GM23338 (cell line): ENCODE data around the gene OVAAL. TPM values are rescaled to one million over a fixed set of nuclear protein-coding genes. Genes with fewer than 3 reads are reported as not detected.

Experiments
- ATAC-seq: fragments of 200-7000 bp; cut with Tn5 transposase; 3 replicates; pipeline ENCODE4 v1.9.1; 2020
- DNase-seq: peaks from one replicate; pipeline ENCODE4 v3.0.0-alpha.2; 2015; ENCODE audit warnings: low spot score
- H2AFZ ChIP-seq: fragments of 200-600 bp; sonication (generic); 2 replicates; pipeline ENCODE4 v1.8.0; 2016; ENCODE audit warnings: antibody characterized with exemption, mild to moderate bottlenecking, moderate library complexity
- H3F3A ChIP-seq: fragments of 200-600 bp; sonication (generic); replicated peaks from 2 replicates; pipeline ENCODE4 v1.8.0; 2017; ENCODE audit warnings: antibody characterized with exemption, mixed run types, low read depth
- H3K27ac ChIP-seq: fragments of 200-600 bp; sonication (generic); 2 replicates; pipeline ENCODE4 v1.6.1; 2016; ENCODE audit warnings: low read depth
- H3K27me3 ChIP-seq: fragments of 200-600 bp; sonication (generic); 2 replicates; pipeline ENCODE4 v1.8.0; 2016; ENCODE audit warnings: mild to moderate bottlenecking, mixed run types, moderate library complexity; ENCODE audit not compliant: insufficient read depth
- H3K36me3 ChIP-seq: fragments of 200-600 bp; sonication (generic); 2 replicates; pipeline ENCODE4 v1.8.0; 2016; ENCODE audit warnings: mild to moderate bottlenecking; ENCODE audit not compliant: insufficient read depth
- H3K4me1 ChIP-seq: fragments of 200-600 bp; sonication (generic); 2 replicates; pipeline ENCODE4 v1.8.0; 2016; ENCODE audit warnings: mild to moderate bottlenecking, moderate library complexity; ENCODE audit not compliant: insufficient read depth
- H3K4me2 ChIP-seq: fragments of 200-600 bp; sonication (generic); 2 replicates; pipeline ENCODE4 v1.7.1; 2017; ENCODE audit warnings: mixed run types
- H3K4me3 ChIP-seq: fragments of 200-600 bp; sonication (generic); 2 replicates; pipeline ENCODE4 v1.6.1; 2016; ENCODE audit warnings: mixed run types
- H3K79me2 ChIP-seq: fragments of 200-600 bp; sonication (generic); replicated peaks from 2 replicates; pipeline ENCODE4 v1.8.0; 2017; ENCODE audit warnings: mild to moderate bottlenecking; ENCODE audit not compliant: insufficient read depth
- H3K9me2 ChIP-seq: fragments of 200-600 bp; sonication (generic); 2 replicates; pipeline ENCODE4 v1.8.0; 2017; ENCODE audit not compliant: insufficient read depth
- H4K20me1 ChIP-seq: fragments of 200-600 bp; sonication (generic); replicated peaks from 2 replicates; pipeline ENCODE4 v1.8.0; 2017; ENCODE audit warnings: mild to moderate bottlenecking; ENCODE audit not compliant: insufficient read depth
- H3K27ac Mint-ChIP-seq: 2 replicates; pipeline ENCODE4 v1.8.0; 2020; ENCODE audit warnings: inconsistent platforms, mild to moderate bottlenecking, moderate library complexity, mixed read lengths
- H3K27me3 Mint-ChIP-seq: 3 replicates; pipeline ENCODE4 v1.8.0; 2022; ENCODE audit warnings: low read depth, mild to moderate bottlenecking, moderate library complexity, mixed read lengths, inconsistent platforms; ENCODE audit not compliant: insufficient read depth, poor library complexity
- H3K36me3 Mint-ChIP-seq: 3 replicates; pipeline ENCODE4 v1.8.0; 2021; ENCODE audit warnings: low read depth, mild to moderate bottlenecking, inconsistent platforms, moderate library complexity, mixed read lengths
- H3K4me1 Mint-ChIP-seq: 3 replicates; pipeline ENCODE4 v1.8.0; 2020; ENCODE audit warnings: mild to moderate bottlenecking, inconsistent platforms, mixed read lengths
- H3K4me3 Mint-ChIP-seq: 3 replicates; pipeline ENCODE4 v1.8.0; 2021; ENCODE audit warnings: moderate library complexity, mild to moderate bottlenecking, inconsistent platforms, mixed read lengths
- H3K9me3 Mint-ChIP-seq: 3 replicates; pipeline ENCODE4 v1.8.0; 2020; ENCODE audit warnings: moderate library complexity, mild to moderate bottlenecking, inconsistent platforms, mixed read lengths
- CREB1 ChIP-seq: fragments of 250-450 bp; sonication (Bioruptor Pico); IDR thresholded peaks from 2 replicates; pipeline ENCODE4 v1.5.0; 2020; ENCODE audit warnings: low read depth, mild to moderate bottlenecking, moderate library complexity
- EZH2 ChIP-seq: fragments of 200-600 bp; sonication (generic); IDR thresholded peaks from one replicate; pipeline ENCODE4 v1.8.0; 2017; ENCODE audit warnings: antibody characterized with exemption, mild to moderate bottlenecking, low read depth; ENCODE audit not compliant: unreplicated experiment
- EZH2phosphoT487 ChIP-seq: fragments of 200-600 bp; sonication (generic); IDR thresholded peaks from one replicate; pipeline ENCODE4 v1.8.1; 2018; ENCODE audit warnings: antibody characterized with exemption; ENCODE audit not compliant: unreplicated experiment
- JUNB ChIP-seq: IDR thresholded peaks from one replicate; pipeline ENCODE4 v1.6.1; 2016; ENCODE audit warnings: antibody characterized with exemption; ENCODE audit not compliant: unreplicated experiment
- POLR2AphosphoS5 ChIP-seq: IDR thresholded peaks from 2 replicates; pipeline ENCODE4 v1.6.1; 2016; ENCODE audit warnings: antibody characterized with exemption, low read depth
- STAT1 ChIP-seq: IDR thresholded peaks from one replicate; pipeline ENCODE4 v1.6.1; 2016; ENCODE audit warnings: antibody characterized with exemption; ENCODE audit not compliant: unreplicated experiment
- ZNF114 ChIP-seq: fragments of 250-450 bp; sonication (Bioruptor Pico); IDR thresholded peaks from 2 replicates; pipeline ENCODE4 v1.5.0; 2020; ENCODE audit warnings: mild to moderate bottlenecking, moderate library complexity
- ZNF331 ChIP-seq: fragments of 250-450 bp; sonication (Bioruptor Pico); IDR thresholded peaks from 2 replicates; pipeline ENCODE4 v1.5.0; 2020; ENCODE audit warnings: low read depth, mild to moderate bottlenecking, moderate library complexity
- polyA plus RNA-seq: library from polyadenylated mRNA; unstranded; fragments of >200 nt; fragmentation: Nextera tagmentation; extraction: Ambion mirVana; gene quantifications from 2 replicates; pipeline ENCODE4 v1.2.1, GENCODE V29; 2016
- total RNA-seq: library from RNA; depleted of rRNA; stranded (reverse); fragments of >200 nt; shearing (Covaris generic); gene quantifications from 2 replicates; pipeline ENCODE4 v1.2.3, GENCODE V29; 2014
- TF ChIP-seq, protein P1 (sequence below): fragments of 250-450 bp; sonication (Bioruptor Pico); IDR thresholded peaks from 2 replicates; pipeline ENCODE4 v1.5.0; 2020; ENCODE audit warnings: mild to moderate bottlenecking, moderate library complexity
- TF ChIP-seq, protein P2 (sequence below): IDR thresholded peaks from one replicate; pipeline ENCODE4 v1.6.1; 2018; ENCODE audit warnings: antibody characterized with exemption; ENCODE audit not compliant: unreplicated experiment
- TF ChIP-seq, protein P3 (sequence below), 2 experiments: fragments of 200-600 bp in 1 of 2; sonication (generic) in 1 of 2; conservative IDR thresholded peaks; 2 replicates each; pipeline versions ENCODE4 v1.5.1 to v1.6.1; 2016 to 2017; ENCODE audit warnings: antibody characterized with exemption in 2 of 2, low read depth in 2 of 2, mild to moderate bottlenecking in 2 of 2, moderate library complexity in 1 of 2
- TF ChIP-seq, protein P4 (sequence below): IDR thresholded peaks from 2 replicates; pipeline ENCODE4 v1.6.1; 2016; ENCODE audit warnings: antibody characterized with exemption

Gene OVAAL
- total and polyA plus RNA-seq, 2 experiments from 2014 or later = not detected

DNA sequence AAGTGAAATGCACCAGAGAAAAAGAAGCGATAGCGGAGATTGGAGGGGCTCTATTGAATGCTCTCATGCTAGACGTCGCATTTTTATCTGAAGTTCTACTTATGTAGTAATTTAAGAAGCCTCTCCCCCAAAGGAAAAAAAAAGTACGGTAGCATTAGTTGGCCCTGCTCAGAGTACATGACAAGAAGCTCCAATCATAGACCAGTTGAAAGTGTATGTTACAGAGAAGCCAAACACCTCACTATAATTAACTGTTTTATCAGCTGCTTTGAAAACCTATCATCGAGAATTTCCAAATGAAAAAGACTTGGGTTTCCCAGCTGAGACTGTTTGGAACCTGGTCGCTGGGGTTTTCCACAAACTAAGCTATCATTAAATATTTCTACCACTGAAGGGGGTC, 19.6 kb upstream of the OVAAL start:
- Histone ChIP-seq H2AFZ (peak overlapping the region; percentile 69), H3K79me2 (no peaks in the 10 kb centered on the region), H3K4me3 (no peak overlapping the region), H3K9me2 (no peaks in the 10 kb centered on the region), H3F3A (no peaks in the 10 kb centered on the region), H3K36me3 (no peaks in the 10 kb centered on the region), H4K20me1 (no peaks in the 10 kb centered on the region), H3K4me1 (peaks cover 12% of the 10 kb centered on the region), H3K4me2 (no peak overlapping the region), H3K27ac (no peak overlapping the region), H3K27me3 (no peaks in the 10 kb centered on the region)
- TF ChIP-seq POLR2AphosphoS5 (no peak), ZNF331 (CRISPR knock-in tag) (no peak), ZNF114 (no peak), JUNB (no peak), CREB1 (CRISPR knock-in tag) (no peak), EZH2 (no peak), STAT1 (no peak), EZH2phosphoT487 (no peak)
- TF ChIP-seq, protein P1, sequence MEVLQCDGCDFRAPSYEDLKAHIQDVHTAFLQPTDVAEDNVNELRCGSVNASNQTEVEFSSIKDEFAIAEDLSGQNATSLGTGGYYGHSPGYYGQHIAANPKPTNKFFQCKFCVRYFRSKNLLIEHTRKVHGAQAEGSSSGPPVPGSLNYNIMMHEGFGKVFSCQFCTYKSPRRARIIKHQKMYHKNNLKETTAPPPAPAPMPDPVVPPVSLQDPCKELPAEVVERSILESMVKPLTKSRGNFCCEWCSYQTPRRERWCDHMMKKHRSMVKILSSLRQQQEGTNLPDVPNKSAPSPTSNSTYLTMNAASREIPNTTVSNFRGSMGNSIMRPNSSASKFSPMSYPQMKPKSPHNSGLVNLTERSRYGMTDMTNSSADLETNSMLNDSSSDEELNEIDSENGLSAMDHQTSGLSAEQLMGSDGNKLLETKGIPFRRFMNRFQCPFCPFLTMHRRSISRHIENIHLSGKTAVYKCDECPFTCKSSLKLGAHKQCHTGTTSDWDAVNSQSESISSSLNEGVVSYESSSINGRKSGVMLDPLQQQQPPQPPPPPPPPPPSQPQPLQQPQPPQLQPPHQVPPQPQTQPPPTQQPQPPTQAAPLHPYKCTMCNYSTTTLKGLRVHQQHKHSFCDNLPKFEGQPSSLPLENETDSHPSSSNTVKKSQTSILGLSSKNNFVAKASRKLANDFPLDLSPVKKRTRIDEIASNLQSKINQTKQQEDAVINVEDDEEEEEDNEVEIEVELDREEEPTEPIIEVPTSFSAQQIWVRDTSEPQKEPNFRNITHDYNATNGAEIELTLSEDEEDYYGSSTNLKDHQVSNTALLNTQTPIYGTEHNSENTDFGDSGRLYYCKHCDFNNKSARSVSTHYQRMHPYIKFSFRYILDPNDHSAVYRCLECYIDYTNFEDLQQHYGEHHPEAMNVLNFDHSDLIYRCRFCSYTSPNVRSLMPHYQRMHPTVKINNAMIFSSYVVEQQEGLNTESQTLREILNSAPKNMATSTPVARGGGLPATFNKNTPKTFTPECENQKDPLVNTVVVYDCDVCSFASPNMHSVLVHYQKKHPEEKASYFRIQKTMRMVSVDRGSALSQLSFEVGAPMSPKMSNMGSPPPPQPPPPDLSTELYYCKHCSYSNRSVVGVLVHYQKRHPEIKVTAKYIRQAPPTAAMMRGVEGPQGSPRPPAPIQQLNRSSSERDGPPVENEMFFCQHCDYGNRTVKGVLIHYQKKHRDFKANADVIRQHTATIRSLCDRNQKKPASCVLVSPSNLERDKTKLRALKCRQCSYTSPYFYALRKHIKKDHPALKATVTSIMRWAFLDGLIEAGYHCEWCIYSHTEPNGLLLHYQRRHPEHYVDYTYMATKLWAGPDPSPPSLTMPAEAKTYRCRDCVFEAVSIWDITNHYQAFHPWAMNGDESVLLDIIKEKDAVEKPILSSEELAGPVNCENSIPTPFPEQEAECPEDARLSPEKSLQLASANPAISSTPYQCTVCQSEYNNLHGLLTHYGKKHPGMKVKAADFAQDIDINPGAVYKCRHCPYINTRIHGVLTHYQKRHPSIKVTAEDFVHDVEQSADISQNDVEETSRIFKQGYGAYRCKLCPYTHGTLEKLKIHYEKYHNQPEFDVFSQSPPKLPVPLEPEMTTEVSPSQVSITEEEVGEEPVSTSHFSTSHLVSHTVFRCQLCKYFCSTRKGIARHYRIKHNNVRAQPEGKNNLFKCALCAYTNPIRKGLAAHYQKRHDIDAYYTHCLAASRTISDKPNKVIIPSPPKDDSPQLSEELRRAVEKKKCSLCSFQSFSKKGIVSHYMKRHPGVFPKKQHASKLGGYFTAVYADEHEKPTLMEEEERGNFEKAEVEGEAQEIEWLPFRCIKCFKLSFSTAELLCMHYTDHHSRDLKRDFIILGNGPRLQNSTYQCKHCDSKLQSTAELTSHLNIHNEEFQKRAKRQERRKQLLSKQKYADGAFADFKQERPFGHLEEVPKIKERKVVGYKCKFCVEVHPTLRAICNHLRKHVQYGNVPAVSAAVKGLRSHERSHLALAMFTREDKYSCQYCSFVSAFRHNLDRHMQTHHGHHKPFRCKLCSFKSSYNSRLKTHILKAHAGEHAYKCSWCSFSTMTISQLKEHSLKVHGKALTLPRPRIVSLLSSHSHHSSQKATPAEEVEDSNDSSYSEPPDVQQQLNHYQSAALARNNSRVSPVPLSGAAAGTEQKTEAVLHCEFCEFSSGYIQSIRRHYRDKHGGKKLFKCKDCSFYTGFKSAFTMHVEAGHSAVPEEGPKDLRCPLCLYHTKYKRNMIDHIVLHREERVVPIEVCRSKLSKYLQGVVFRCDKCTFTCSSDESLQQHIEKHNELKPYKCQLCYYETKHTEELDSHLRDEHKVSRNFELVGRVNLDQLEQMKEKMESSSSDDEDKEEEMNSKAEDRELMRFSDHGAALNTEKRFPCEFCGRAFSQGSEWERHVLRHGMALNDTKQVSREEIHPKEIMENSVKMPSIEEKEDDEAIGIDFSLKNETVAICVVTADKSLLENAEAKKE = no peak
- TF ChIP-seq, protein P2, sequence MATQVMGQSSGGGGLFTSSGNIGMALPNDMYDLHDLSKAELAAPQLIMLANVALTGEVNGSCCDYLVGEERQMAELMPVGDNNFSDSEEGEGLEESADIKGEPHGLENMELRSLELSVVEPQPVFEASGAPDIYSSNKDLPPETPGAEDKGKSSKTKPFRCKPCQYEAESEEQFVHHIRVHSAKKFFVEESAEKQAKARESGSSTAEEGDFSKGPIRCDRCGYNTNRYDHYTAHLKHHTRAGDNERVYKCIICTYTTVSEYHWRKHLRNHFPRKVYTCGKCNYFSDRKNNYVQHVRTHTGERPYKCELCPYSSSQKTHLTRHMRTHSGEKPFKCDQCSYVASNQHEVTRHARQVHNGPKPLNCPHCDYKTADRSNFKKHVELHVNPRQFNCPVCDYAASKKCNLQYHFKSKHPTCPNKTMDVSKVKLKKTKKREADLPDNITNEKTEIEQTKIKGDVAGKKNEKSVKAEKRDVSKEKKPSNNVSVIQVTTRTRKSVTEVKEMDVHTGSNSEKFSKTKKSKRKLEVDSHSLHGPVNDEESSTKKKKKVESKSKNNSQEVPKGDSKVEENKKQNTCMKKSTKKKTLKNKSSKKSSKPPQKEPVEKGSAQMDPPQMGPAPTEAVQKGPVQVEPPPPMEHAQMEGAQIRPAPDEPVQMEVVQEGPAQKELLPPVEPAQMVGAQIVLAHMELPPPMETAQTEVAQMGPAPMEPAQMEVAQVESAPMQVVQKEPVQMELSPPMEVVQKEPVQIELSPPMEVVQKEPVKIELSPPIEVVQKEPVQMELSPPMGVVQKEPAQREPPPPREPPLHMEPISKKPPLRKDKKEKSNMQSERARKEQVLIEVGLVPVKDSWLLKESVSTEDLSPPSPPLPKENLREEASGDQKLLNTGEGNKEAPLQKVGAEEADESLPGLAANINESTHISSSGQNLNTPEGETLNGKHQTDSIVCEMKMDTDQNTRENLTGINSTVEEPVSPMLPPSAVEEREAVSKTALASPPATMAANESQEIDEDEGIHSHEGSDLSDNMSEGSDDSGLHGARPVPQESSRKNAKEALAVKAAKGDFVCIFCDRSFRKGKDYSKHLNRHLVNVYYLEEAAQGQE = no peak
- TF ChIP-seq, protein P3, sequence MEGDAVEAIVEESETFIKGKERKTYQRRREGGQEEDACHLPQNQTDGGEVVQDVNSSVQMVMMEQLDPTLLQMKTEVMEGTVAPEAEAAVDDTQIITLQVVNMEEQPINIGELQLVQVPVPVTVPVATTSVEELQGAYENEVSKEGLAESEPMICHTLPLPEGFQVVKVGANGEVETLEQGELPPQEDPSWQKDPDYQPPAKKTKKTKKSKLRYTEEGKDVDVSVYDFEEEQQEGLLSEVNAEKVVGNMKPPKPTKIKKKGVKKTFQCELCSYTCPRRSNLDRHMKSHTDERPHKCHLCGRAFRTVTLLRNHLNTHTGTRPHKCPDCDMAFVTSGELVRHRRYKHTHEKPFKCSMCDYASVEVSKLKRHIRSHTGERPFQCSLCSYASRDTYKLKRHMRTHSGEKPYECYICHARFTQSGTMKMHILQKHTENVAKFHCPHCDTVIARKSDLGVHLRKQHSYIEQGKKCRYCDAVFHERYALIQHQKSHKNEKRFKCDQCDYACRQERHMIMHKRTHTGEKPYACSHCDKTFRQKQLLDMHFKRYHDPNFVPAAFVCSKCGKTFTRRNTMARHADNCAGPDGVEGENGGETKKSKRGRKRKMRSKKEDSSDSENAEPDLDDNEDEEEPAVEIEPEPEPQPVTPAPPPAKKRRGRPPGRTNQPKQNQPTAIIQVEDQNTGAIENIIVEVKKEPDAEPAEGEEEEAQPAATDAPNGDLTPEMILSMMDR (conservative IDR thresholded peaks at IDR 0.05; ENCODE audit: low read depth in 2 of 2) = no peak
- TF ChIP-seq, protein P4, sequence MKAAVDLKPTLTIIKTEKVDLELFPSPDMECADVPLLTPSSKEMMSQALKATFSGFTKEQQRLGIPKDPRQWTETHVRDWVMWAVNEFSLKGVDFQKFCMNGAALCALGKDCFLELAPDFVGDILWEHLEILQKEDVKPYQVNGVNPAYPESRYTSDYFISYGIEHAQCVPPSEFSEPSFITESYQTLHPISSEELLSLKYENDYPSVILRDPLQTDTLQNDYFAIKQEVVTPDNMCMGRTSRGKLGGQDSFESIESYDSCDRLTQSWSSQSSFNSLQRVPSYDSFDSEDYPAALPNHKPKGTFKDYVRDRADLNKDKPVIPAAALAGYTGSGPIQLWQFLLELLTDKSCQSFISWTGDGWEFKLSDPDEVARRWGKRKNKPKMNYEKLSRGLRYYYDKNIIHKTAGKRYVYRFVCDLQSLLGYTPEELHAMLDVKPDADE = no peak
- no peak overlapping the region for H3K4me3 Mint-ChIP-seq
- peaks cover 3% of the 10 kb centered on the region for H3K27me3 Mint-ChIP-seq
- H3K9me3 Mint-ChIP-seq = no peaks in the 10 kb centered on the region
- H3K4me1 Mint-ChIP-seq = peaks cover 17% of the 10 kb centered on the region
- H3K27ac Mint-ChIP-seq = no peak overlapping the region
- no peak for DNase-seq
- ATAC-seq = no peak
- no peaks in the 10 kb centered on the region for H3K36me3 Mint-ChIP-seq
